ENCODE measurements around the gene DCST1.

Gene DCST1

GRCh38 chr1:155083865-155084721 is 50.5 kb downstream of the DCST1 start:
- peak overlapping the region; percentile 85 for H3K4me3 ChIP-seq (ENCODE audit: low read depth, low read length)

- H3K4me3 ChIP-seq (ENCODE audit: low read depth, low read length) = peak overlapping the region; percentile 85
These were observed 51.3 kb downstream of the DCST1 start for GRCh38 chr1:155084722-155085503.

GRCh38 chr1:155085504-155086127 is 52.0 kb downstream of the DCST1 start:
- H3K4me3 ChIP-seq (ENCODE audit: low read depth, low read length) = peak overlapping the region; percentile 85

GRCh38 chr1:155086128-155086741 is 52.6 kb downstream of the DCST1 start:
- no peak overlapping the region for H3K4me3 ChIP-seq (ENCODE audit: low read depth, low read length)

- H3K4me3 ChIP-seq (ENCODE audit: low read depth, low read length) = no peak overlapping the region
These were observed 53.4 kb downstream of the DCST1 start for GRCh38 chr1:155086856-155087535.

GRCh38 chr1:155091071-155092051 is 57.7 kb downstream of the DCST1 start:
- H3K4me3 ChIP-seq (ENCODE audit: low read depth, low read length) = no peak overlapping the region

- no peak overlapping the region for H3K4me3 ChIP-seq (ENCODE audit: low read depth, low read length)
These were observed 58.5 kb downstream of the DCST1 start for GRCh38 chr1:155092131-155092530.

GRCh38 chr1:155092641-155093040 is 59.0 kb downstream of the DCST1 start:
- no peak overlapping the region for H3K4me3 ChIP-seq (ENCODE audit: low read depth, low read length)

GRCh38 chr1:155093911-155094621 is 60.4 kb downstream of the DCST1 start:
- no peak overlapping the region for H3K4me3 ChIP-seq (ENCODE audit: low read depth, low read length)

GRCh38 chr1:155094622-155094948 is 61.0 kb downstream of the DCST1 start:
- H3K4me3 ChIP-seq (ENCODE audit: low read depth, low read length) = no peak overlapping the region

- H3K4me3 ChIP-seq (ENCODE audit: low read depth, low read length) = no peak overlapping the region
These were observed 65.7 kb downstream of the DCST1 start for GRCh38 chr1:155099331-155099730.

All from iPS-11a (cell line).